GM12801 (cell line): ENCODE data around the gene KCNK10.

Experiments
- CTCF ChIP-seq: IDR thresholded peaks from one replicate; pipeline ENCODE4 v1.5.1; 2011; ENCODE audit warnings: control low read depth; ENCODE audit not compliant: insufficient read length; ENCODE audit errors: extremely low read depth

The KCNK10 gene

GRCh38 chr14:88195676-88196075 is 127.4 kb downstream of the KCNK10 start:
- TF ChIP-seq CTCF: no peak

- no peak for TF ChIP-seq CTCF
These were observed 128.5 kb downstream of the KCNK10 start for GRCh38 chr14:88194531-88194930.

GRCh38 chr14:88191605-88192004 is 131.5 kb downstream of the KCNK10 start:
- no peak for TF ChIP-seq CTCF

- no peak for TF ChIP-seq CTCF
These were observed 133.5 kb downstream of the KCNK10 start for GRCh38 chr14:88189417-88190191.

- TF ChIP-seq CTCF: no peak
These were observed 134.2 kb downstream of the KCNK10 start for GRCh38 chr14:88188745-88189416.

- no peak for TF ChIP-seq CTCF
These were observed 137.2 kb downstream of the KCNK10 start for GRCh38 chr14:88185843-88186242.

- no peak for TF ChIP-seq CTCF
These were observed 138.1 kb downstream of the KCNK10 start for GRCh38 chr14:88184956-88185355.
